Mesenchymal stem cell (in vitro differentiated cells and primary cell): ENCODE results near the gene NCK1.

Source experiments
- DNase-seq: peaks from one replicate; pipeline ENCODE4 v3.0.0-alpha.2; 2013
- H2AFZ ChIP-seq: one replicate; pipeline ENCODE4 v1.6.1; 2013; ENCODE audit warnings: low read depth, mild to moderate bottlenecking, control low read depth, inconsistent platforms, low read length, moderate library complexity
- H2AK5ac ChIP-seq: 2 replicates; pipeline ENCODE4 v1.6.1; 2013; ENCODE audit warnings: low read length, moderate library complexity, mild to moderate bottlenecking, inconsistent platforms; ENCODE audit not compliant: severe bottlenecking
- H2BK120ac ChIP-seq: one replicate; pipeline ENCODE4 v1.6.1; 2013; ENCODE audit warnings: low read depth, mild to moderate bottlenecking, inconsistent platforms, low read length, moderate library complexity
- H2BK12ac ChIP-seq, 2 experiments: one replicate each; pipeline ENCODE4 v1.6.1; 2013; ENCODE audit warnings: inconsistent platforms in 2 of 2, low read length in 2 of 2, mild to moderate bottlenecking in 2 of 2, moderate library complexity in 2 of 2, control low read depth in 1 of 2
- H2BK15ac ChIP-seq: one replicate; pipeline ENCODE4 v1.6.1; 2013; ENCODE audit warnings: mild to moderate bottlenecking, low read depth, inconsistent platforms; ENCODE audit not compliant: poor library complexity, severe bottlenecking
- H2BK5ac ChIP-seq: 2 replicates; pipeline ENCODE4 v1.6.1; 2013; ENCODE audit warnings: low read depth, mild to moderate bottlenecking, low read length, control low read depth, inconsistent platforms; ENCODE audit not compliant: poor library complexity, severe bottlenecking
- H3K14ac ChIP-seq, 2 experiments: one replicate each; pipeline ENCODE4 v1.6.1; 2013; ENCODE audit warnings: inconsistent platforms in 2 of 2, low read length in 2 of 2, control low read depth in 1 of 2, mild to moderate bottlenecking in 1 of 2, moderate library complexity in 1 of 2
- H3K18ac ChIP-seq, 2 experiments: one replicate each; pipeline ENCODE4 v1.6.1; 2013; ENCODE audit warnings: inconsistent platforms in 2 of 2, low read length in 2 of 2, control low read depth in 1 of 2, low read depth in 1 of 2, mild to moderate bottlenecking in 1 of 2
- H3K23ac ChIP-seq, 2 experiments: one replicate each; pipeline ENCODE4 v1.6.1; 2013; ENCODE audit warnings: inconsistent platforms in 2 of 2, low read length in 2 of 2, mild to moderate bottlenecking in 2 of 2, moderate library complexity in 2 of 2, control low read depth in 1 of 2
- H3K27ac ChIP-seq: 2 replicates; pipeline ENCODE4 v1.5.1; 2013; ENCODE audit warnings: mild to moderate bottlenecking, moderate library complexity, low read length, control low read depth, inconsistent platforms; ENCODE audit not compliant: poor library complexity, severe bottlenecking
- H3K27me3 ChIP-seq, 2 experiments: 2 replicates each; pipeline versions ENCODE4 v1.6.1 to v1.7.0; 2013; ENCODE audit warnings: low read length in 2 of 2, mild to moderate bottlenecking in 2 of 2, moderate library complexity in 2 of 2, control low read depth in 1 of 2, inconsistent platforms in 1 of 2; ENCODE audit not compliant: control insufficient read depth in 1 of 2, insufficient read depth in 1 of 2
- H3K36me3 ChIP-seq, 2 experiments: 2 replicates each; pipeline versions ENCODE4 v1.6.1 to v1.7.0; 2013; ENCODE audit warnings: low read length in 2 of 2, control low read depth in 1 of 2, inconsistent platforms in 1 of 2, low read depth in 1 of 2, mild to moderate bottlenecking in 1 of 2; ENCODE audit not compliant: insufficient read depth in 2 of 2, control insufficient read depth in 1 of 2
- H3K4ac ChIP-seq, 2 experiments: one replicate each; pipeline ENCODE4 v1.6.1; 2013; ENCODE audit warnings: inconsistent platforms in 2 of 2, low read length in 2 of 2, mild to moderate bottlenecking in 2 of 2, moderate library complexity in 2 of 2, control low read depth in 1 of 2, low read depth in 1 of 2
- H3K4me1 ChIP-seq: 2 replicates; pipeline ENCODE4 v1.6.1; 2013; ENCODE audit warnings: low read depth, low read length, control low read depth; ENCODE audit not compliant: control insufficient read depth, insufficient read depth
- H3K4me2 ChIP-seq: 2 replicates; pipeline ENCODE4 v1.6.1; 2013; ENCODE audit warnings: low read length, mild to moderate bottlenecking, inconsistent platforms; ENCODE audit not compliant: poor library complexity, severe bottlenecking
- H3K4me3 ChIP-seq, 2 experiments: 2 replicates each; pipeline versions ENCODE4 v1.5.1 to v1.7.0; 2013; ENCODE audit warnings: low read length in 2 of 2, mild to moderate bottlenecking in 2 of 2, control low read depth in 1 of 2, low read depth in 1 of 2; ENCODE audit not compliant: insufficient read depth in 1 of 2
- H3K79me1 ChIP-seq: replicated peaks from 2 replicates; pipeline ENCODE4 v1.6.1; 2013; ENCODE audit warnings: mild to moderate bottlenecking, control low read depth, low read length, inconsistent platforms; ENCODE audit not compliant: poor library complexity, severe bottlenecking
- H3K9ac ChIP-seq: 2 replicates; pipeline ENCODE4 v1.7.0; 2013; ENCODE audit warnings: mild to moderate bottlenecking, low read length, moderate library complexity
- H3K9me3 ChIP-seq: 2 replicates; pipeline ENCODE4 v1.7.0; 2013; ENCODE audit warnings: mild to moderate bottlenecking, low read length; ENCODE audit not compliant: control insufficient read depth
- H4K8ac ChIP-seq: one replicate; pipeline ENCODE4 v1.6.1; 2013; ENCODE audit warnings: inconsistent platforms, mild to moderate bottlenecking, low read length, moderate library complexity
- H4K91ac ChIP-seq: one replicate; pipeline ENCODE4 v1.6.1; 2013; ENCODE audit warnings: mild to moderate bottlenecking, low read length, inconsistent platforms
- WGBS: methylation state at CpG from one replicate; pipeline ENCODE4 v1.1.7; 2013; ENCODE audit warnings: mixed read lengths; 5-methylcytosine and 5-hydroxymethylcytosine counted together

NCK1 gene

DNA sequence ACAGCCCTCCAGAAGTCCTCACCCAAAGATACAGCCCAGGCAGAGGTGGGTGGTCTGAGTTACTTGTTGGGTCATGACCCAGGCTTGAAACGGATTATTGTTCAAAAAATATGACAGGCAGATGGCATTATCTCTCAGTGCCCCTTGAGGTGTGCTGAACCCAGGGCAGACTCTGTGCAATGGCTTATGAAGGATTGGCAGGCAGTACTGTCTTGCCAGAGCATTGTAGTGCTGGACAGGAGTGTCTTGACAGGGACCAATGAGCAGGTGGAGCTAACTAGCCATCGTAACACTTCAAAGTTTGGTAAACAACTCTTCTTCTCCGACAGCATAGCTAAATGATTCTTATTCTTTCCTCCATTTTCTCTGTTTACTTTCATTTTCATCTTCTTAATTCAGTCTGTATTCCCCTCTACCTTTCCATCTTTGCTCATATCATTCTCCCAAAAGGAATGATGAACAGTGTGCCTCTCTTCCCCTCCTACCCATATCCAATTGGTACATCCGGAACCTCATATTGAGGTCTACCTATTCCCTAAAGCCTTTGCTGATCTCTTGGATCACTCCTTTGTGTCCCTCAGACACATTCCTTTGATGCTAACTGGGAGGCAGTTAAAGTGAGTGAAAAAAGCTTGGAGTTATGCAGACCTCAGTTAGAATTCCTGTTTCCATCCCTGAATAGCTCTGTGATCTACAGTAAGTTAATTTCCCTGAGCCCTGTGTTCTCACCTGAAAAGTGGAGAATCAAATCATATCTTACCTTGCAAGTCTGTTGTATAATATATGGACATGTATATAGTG, 93.2 kb downstream of the NCK1 start:
- Histone ChIP-seq H3K79me1 (peaks cover 12% of the 10 kb centered on the region), H3K4ac (peak overlapping the region in 1 of 2 experiments; percentile 40), H3K36me3 (no peaks in the 10 kb centered on the region), H3K14ac (peak overlapping the region in 1 of 2 experiments; percentile 68), H2BK12ac (peak overlapping the region in 1 of 2 experiments; percentile 87), H2AFZ (no peak overlapping the region), H2BK120ac (no peak overlapping the region), H4K8ac (no peak overlapping the region), H2AK5ac (peak overlapping the region; percentile 28), H3K27ac (peak overlapping the region; percentile 82), H3K27me3 (no peaks in the 10 kb centered on the region), H3K4me3 (peak overlapping the region in 1 of 2 experiments; percentile 10), H2BK5ac (no peak overlapping the region), H3K4me1 (peaks cover 7% of the 10 kb centered on the region), H3K9me3 (no peaks in the 10 kb centered on the region), H3K18ac (peak overlapping the region; percentile 25 to 79), H3K4me2 (no peak overlapping the region), H3K23ac (peak overlapping the region in 1 of 2 experiments; percentile 70), H4K91ac (no peak overlapping the region), H2BK15ac (no peak overlapping the region), H3K9ac (peak overlapping the region; percentile 5)
- WGBS: 61% methylated on average over 3 of the region's 4 CpGs
- DNase-seq: no peak

DNA sequence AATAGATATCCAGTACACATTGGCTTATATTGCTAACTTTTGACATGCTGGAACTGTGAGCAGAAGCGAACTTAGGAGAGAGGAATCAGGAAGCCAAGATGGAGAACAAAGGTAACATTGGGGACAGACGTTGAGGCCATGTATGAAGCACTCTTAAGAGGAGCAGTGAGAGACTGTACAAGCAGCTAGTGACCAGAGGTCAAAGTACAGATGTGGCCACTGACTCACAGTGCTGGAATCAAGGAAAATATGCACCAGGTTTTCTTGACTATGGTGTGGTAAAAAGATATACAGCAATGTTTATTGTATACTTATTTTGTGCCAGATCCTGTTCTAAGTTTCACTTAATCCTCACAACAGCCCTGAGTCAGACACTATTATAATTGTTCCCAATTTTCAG, 93.8 kb downstream of the NCK1 start:
- Histone ChIP-seq H3K4ac (no peak overlapping the region), H3K4me1 (peaks cover 7% of the 10 kb centered on the region), H2AK5ac (no peak overlapping the region), H3K14ac (no peak overlapping the region), H3K9me3 (no peaks in the 10 kb centered on the region), H3K27me3 (no peaks in the 10 kb centered on the region), H3K36me3 (no peaks in the 10 kb centered on the region), H4K8ac (no peak overlapping the region), H2AFZ (no peak overlapping the region), H2BK120ac (no peak overlapping the region), H2BK5ac (no peak overlapping the region), H3K18ac (no peak overlapping the region), H3K79me1 (peaks cover 12% of the 10 kb centered on the region), H3K27ac (peak overlapping the region; percentile 82), H3K23ac (no peak overlapping the region), H2BK12ac (no peak overlapping the region), H4K91ac (no peak overlapping the region), H2BK15ac (no peak overlapping the region), H3K4me3 (peak overlapping the region in 1 of 2 experiments; percentile 10), H3K4me2 (no peak overlapping the region), H3K9ac (peak overlapping the region; percentile 19)
- DNase-seq: peak; percentile 93
- 11% methylated on average over 2 of the region's 2 CpGs for WGBS

DNA sequence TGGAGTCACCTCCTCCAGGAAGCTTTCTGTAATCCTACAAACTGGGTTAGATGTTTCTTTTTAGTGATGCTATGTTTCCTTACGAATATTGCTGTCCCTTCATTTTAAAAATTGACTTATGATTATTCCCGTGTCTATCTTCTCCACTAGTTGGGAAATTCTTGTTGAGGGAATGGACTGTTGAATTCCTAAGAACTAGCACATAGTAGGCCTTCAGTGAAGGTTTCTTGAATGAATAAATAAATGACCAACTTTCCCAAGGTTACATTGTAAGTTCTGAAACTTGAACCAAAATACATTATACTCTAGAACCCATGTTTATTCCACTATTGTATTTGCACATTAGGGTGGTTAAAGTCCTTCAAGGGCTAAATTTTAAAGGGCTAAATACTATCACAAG, 95.0 kb downstream of the NCK1 start:
- H2BK15ac ChIP-seq: no peak overlapping the region
- H2BK120ac ChIP-seq: no peak overlapping the region
- no CpG with 5 or more reads among the region's 2 CpGs for WGBS
- H3K27me3 ChIP-seq: no peaks in the 10 kb centered on the region
- DNase-seq: no peak
- H3K79me1 ChIP-seq: peaks cover 11% of the 10 kb centered on the region
- no peak overlapping the region for H3K4me3 ChIP-seq
- H4K91ac ChIP-seq: no peak overlapping the region
- peak overlapping the region; percentile 95 for H2AK5ac ChIP-seq
- no peak overlapping the region for H3K4ac ChIP-seq
- H2BK5ac ChIP-seq: no peak overlapping the region
- no peak overlapping the region for H3K9ac ChIP-seq
- H2BK12ac ChIP-seq: peak overlapping the region in 1 of 2 experiments; percentile 52
- H3K4me1 ChIP-seq: peaks cover 7% of the 10 kb centered on the region
- no peak overlapping the region for H3K18ac ChIP-seq
- no peak overlapping the region for H2AFZ ChIP-seq
- H3K27ac ChIP-seq: no peak overlapping the region
- no peaks in the 10 kb centered on the region for H3K36me3 ChIP-seq
- no peak overlapping the region for H4K8ac ChIP-seq
- no peak overlapping the region for H3K23ac ChIP-seq
- H3K14ac ChIP-seq: no peak overlapping the region
- no peaks in the 10 kb centered on the region for H3K9me3 ChIP-seq
- no peak overlapping the region for H3K4me2 ChIP-seq

DNA sequence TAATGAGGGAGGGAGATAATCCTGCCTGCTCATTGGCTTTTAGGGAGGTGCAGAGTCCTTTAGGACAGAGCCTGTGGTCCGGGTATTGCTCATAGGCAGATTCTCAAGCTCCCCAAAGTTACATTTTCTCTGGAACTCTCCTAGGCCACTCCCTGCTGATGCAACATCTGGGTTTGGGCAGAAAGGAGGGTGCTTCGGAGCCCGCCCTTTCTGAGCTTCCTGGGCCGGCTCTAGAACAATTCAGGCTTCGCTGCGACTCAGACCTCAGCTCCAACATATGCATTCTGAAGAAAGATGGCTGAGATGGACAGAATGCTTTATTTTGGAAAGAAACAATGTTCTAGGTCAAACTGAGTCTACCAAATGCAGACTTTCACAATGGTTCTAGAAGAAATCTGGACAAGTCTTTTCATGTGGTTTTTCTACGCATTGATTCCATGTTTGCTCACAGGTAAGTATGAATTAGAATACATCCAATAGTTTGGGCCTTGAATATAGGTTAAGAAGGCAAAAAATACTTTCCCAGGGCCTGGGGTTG, 95.8 kb downstream of the NCK1 start, which contains the start of gene IL20RB:
TSS of gene IL20RB (plus strand) at position 233 of the 538 bp plus-strand sequence. CDS start at position 364, 131 bp downstream.
- Histone ChIP-seq H3K4me3 (peak within 1 kb of the TSS in 1 of 2 experiments; percentile 29), H3K27me3 (no peaks in the 10 kb centered on the region), H3K4me1 (peaks cover 9% of the 10 kb centered on the region), H2AK5ac (peak within 1 kb of the TSS; percentile 95), H2BK15ac (no peak within 1 kb of the TSS), H3K9me3 (no peaks in the 10 kb centered on the region), H2BK120ac (no peak within 1 kb of the TSS), H2BK5ac (no peak within 1 kb of the TSS), H3K79me1 (peaks cover 11% of the 10 kb centered on the region), H4K91ac (no peak within 1 kb of the TSS), H3K4ac (no peak within 1 kb of the TSS), H3K18ac (peak within 1 kb of the TSS in 1 of 2 experiments; percentile 66), H2BK12ac (peak within 1 kb of the TSS in 1 of 2 experiments; percentile 52), H3K14ac (no peak within 1 kb of the TSS), H3K27ac (no peak within 1 kb of the TSS), H2AFZ (no peak within 1 kb of the TSS), H3K36me3 (no peaks in the 10 kb centered on the region), H4K8ac (no peak within 1 kb of the TSS), H3K9ac (peak within 1 kb of the TSS; percentile 59), H3K4me2 (no peak within 1 kb of the TSS), H3K23ac (no peak within 1 kb of the TSS)
- WGBS: 81% methylated on average over 7 of the region's 7 CpGs
- peak; percentile 37 for DNase-seq
